Suprapubic skin (tissue), 4 donors: ENCODE results near the gene PACS2. TPM values are rescaled to one million over a fixed set of nuclear protein-coding genes. Genes with fewer than 3 reads are reported as not detected.

Experiments used
- DNase-seq, 2 donors: peaks; one replicate each; pipeline ENCODE4 v3.0.0-alpha.2; 2019; ENCODE audit warnings: low spot score in 2 of 2
- H3K27ac ChIP-seq: fragments of 200-600 bp; sonication (generic); one replicate; pipeline ENCODE4 v1.5.1; 2019
- H3K27me3 ChIP-seq: fragments of 200-600 bp; sonication (generic); one replicate; pipeline ENCODE4 v1.5.1; 2019
- H3K36me3 ChIP-seq: fragments of 200-600 bp; sonication (generic); one replicate; pipeline ENCODE4 v1.5.1; 2019
- H3K4me1 ChIP-seq: fragments of 200-600 bp; sonication (generic); one replicate; pipeline ENCODE4 v1.5.1; 2019
- H3K4me3 ChIP-seq: fragments of 200-600 bp; sonication (generic); one replicate; pipeline ENCODE4 v1.5.1; 2019; ENCODE audit warnings: mild to moderate bottlenecking
- H3K9me3 ChIP-seq: fragments of 200-600 bp; sonication (generic); one replicate; pipeline ENCODE4 v1.5.1; 2019
- EP300 ChIP-seq: sonication (generic); formaldehyde crosslinking; IDR thresholded peaks from one replicate; pipeline ENCODE4 v1.6.1; 2017; ENCODE audit warnings: antibody characterized with exemption
- POLR2A ChIP-seq, 2 donors: fragments of 450-650 bp; IDR thresholded peaks; one replicate each; pipeline ENCODE4 v1.6.1; 2017; ENCODE audit warnings: antibody characterized with exemption in 2 of 2, mild to moderate bottlenecking in 2 of 2, moderate library complexity in 2 of 2
- POLR2AphosphoS5 ChIP-seq, 3 donors: sonication (generic); formaldehyde crosslinking; IDR thresholded peaks; one replicate each; pipeline ENCODE4 v1.6.1; 2017; ENCODE audit warnings: antibody characterized with exemption in 3 of 3
- WGBS: methylation state at CpG from one replicate; pipeline ENCODE4 v1.1.5; 2018; 5-methylcytosine and 5-hydroxymethylcytosine counted together
- total RNA-seq, 4 donors: library from RNA; depleted of rRNA; stranded (reverse); fragments of >200 nt; gene quantifications; one replicate each; pipeline ENCODE4 v1.1.0, GENCODE V29; 2016
- TF ChIP-seq, protein P1 (sequence below), 2 donors: fragments of 200-600 bp in 1 of 2; fragments of 450-650 bp in 1 of 2; sonication (generic) in 1 of 2; IDR thresholded peaks; one replicate each; pipeline ENCODE4 v1.5.1; 2016 to 2019; ENCODE audit warnings: antibody characterized with exemption in 2 of 2, mild to moderate bottlenecking in 1 of 2, moderate library complexity in 1 of 2

PACS2 gene
- total RNA-seq, 4 donors from 2014 or later, result 41.9 to 100 (median 66.6) TPM

DNA sequence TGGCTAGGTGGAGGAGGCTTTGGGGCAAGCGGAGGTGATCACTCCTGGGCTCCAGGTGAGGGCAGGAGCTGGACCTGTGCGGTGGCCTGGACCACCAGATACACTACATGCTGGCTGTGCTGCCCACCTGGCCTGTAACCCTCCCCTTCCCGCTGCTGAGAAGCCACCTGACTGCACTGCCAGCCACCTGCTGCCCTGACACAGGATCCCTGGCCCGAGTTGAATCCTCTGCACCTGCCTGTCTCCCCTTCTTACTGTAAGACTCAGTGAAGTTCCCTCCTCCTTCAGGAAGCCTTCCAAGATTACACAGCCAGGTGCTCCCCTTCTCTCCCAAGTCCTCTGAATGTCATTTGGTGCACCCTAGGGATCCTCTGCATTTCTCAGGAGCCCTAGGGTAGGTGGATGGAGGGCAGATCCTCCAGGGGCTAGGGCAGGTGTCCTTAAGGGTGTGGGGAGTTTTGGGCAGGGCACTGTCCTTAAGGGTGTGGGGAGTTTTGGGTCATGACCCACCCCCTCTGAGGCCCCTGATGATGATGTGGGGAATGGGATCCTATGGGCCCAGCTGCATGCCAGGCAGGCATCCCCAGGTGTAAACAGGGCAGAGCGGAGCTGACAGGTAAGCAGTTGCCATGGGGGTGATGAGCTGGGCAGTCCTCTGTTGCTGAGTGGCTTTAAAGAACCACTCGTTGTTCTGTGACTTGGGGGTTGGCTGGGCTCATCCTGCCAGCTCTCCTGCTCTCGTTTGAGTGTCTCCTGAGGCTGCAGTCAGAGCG is 98.4 kb downstream of the PACS2 start:
- no peak for DNase-seq
- peaks cover 15% of the 10 kb centered on the region for H3K27me3 ChIP-seq
- H3K9me3 ChIP-seq, result no peaks in the 10 kb centered on the region
- H3K27ac ChIP-seq, result no peak overlapping the region
- 73% methylated on average over 4 of the region's 8 CpGs for WGBS
- no peak overlapping the region for H3K4me3 ChIP-seq
- TF ChIP-seq, protein P1, sequence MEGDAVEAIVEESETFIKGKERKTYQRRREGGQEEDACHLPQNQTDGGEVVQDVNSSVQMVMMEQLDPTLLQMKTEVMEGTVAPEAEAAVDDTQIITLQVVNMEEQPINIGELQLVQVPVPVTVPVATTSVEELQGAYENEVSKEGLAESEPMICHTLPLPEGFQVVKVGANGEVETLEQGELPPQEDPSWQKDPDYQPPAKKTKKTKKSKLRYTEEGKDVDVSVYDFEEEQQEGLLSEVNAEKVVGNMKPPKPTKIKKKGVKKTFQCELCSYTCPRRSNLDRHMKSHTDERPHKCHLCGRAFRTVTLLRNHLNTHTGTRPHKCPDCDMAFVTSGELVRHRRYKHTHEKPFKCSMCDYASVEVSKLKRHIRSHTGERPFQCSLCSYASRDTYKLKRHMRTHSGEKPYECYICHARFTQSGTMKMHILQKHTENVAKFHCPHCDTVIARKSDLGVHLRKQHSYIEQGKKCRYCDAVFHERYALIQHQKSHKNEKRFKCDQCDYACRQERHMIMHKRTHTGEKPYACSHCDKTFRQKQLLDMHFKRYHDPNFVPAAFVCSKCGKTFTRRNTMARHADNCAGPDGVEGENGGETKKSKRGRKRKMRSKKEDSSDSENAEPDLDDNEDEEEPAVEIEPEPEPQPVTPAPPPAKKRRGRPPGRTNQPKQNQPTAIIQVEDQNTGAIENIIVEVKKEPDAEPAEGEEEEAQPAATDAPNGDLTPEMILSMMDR (IDR thresholded peaks at IDR 0.05), result no peak
- TF ChIP-seq POLR2A (IDR thresholded peaks at IDR 0.05), result no peak
- no peak for TF ChIP-seq EP300
- no peak for TF ChIP-seq POLR2AphosphoS5 (IDR thresholded peaks at IDR 0.05)
- no peaks in the 10 kb centered on the region for H3K36me3 ChIP-seq
- H3K4me1 ChIP-seq, result peaks cover 22% of the 10 kb centered on the region

DNA sequence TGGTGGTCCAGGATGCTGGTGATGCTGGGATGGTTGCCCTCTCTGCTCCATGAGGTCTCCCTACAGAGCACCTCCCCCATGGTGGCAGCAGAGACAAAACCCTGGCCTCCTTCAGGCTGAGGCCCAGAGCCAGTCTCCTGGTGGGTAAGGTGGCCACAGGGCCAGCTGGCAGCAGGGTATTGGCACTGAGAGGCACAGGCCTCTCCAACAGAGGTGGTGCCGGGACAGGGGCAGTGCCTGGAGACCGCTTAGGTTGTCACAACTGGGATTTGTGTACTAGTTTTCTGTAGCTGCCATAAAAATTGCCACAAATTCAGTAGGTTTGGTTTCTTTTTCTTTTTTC is 99.0 kb downstream of the PACS2 start:
- peaks cover 22% of the 10 kb centered on the region for H3K4me1 ChIP-seq
- no peak overlapping the region for H3K4me3 ChIP-seq
- no peak for DNase-seq
- no peaks in the 10 kb centered on the region for H3K9me3 ChIP-seq
- H3K36me3 ChIP-seq, result no peaks in the 10 kb centered on the region
- TF ChIP-seq POLR2A (IDR thresholded peaks at IDR 0.05) (no peak), EP300 (no peak), POLR2AphosphoS5 (IDR thresholded peaks at IDR 0.05) (no peak)
- no peak overlapping the region for H3K27ac ChIP-seq
- WGBS, result 67% methylated on average over 2 of the region's 2 CpGs
- H3K27me3 ChIP-seq, result peaks cover 15% of the 10 kb centered on the region

DNA sequence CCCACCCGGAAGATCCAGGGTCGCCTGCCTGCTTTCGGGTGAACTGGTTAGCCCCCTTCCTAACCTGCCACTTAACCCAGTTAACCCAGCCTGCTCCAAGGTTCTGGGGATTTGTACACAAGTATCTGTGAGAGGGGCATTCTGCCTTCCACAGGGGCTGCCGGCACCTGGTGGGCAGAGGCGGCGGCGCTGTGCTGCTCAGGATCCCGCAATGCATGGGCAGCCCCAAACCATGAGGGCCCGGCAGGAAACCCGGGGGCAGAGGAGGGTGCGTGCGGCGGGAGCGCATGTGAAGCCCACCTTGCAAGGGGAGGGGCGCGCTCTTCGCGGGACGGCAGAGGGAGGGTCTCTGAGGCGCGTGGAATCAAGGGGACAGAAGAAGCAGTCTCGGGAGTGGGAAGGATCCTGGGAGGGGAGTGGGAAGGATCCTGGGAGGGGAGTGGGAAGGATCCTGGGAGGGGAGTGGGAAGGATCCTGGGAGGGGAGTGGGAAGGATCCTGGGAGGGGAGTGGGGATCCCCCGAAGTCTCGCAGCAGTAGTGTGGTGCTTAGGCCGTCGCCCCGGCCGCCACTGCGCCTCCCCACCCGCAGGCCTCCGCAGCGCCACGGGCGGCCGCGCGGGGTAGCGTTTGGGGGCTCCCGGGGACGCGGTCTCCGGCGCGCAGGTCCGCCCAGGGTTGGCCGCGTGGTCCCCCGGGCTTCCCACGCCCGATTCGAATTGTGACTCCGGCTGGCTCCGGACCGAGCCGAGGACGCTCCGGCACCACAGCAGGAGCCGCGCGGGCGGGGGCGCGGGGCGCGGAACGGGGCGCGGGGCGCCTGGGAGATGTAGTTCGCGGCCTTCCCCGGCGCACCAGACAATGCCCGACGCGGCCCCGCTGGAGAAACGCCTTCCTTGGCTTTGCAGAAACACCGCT is 100.2 kb downstream of the PACS2 start:
- H3K4me1 ChIP-seq, result peaks cover 32% of the 10 kb centered on the region
- peak overlapping the region; percentile 62 for H3K4me3 ChIP-seq
- H3K27me3 ChIP-seq, result peaks cover 15% of the 10 kb centered on the region
- 20% methylated on average over 57 of the region's 79 CpGs for WGBS
- H3K36me3 ChIP-seq, result no peaks in the 10 kb centered on the region
- TF ChIP-seq EP300, result no peak
- TF ChIP-seq, protein P1 (IDR thresholded peaks at IDR 0.05), result peak; percentile 58 to 95
- no peak for TF ChIP-seq POLR2A (IDR thresholded peaks at IDR 0.05)
- no peaks in the 10 kb centered on the region for H3K9me3 ChIP-seq
- H3K27ac ChIP-seq, result peak overlapping the region; percentile 46
- peak in 1 of 2 donors; percentile 85 for DNase-seq

DNA sequence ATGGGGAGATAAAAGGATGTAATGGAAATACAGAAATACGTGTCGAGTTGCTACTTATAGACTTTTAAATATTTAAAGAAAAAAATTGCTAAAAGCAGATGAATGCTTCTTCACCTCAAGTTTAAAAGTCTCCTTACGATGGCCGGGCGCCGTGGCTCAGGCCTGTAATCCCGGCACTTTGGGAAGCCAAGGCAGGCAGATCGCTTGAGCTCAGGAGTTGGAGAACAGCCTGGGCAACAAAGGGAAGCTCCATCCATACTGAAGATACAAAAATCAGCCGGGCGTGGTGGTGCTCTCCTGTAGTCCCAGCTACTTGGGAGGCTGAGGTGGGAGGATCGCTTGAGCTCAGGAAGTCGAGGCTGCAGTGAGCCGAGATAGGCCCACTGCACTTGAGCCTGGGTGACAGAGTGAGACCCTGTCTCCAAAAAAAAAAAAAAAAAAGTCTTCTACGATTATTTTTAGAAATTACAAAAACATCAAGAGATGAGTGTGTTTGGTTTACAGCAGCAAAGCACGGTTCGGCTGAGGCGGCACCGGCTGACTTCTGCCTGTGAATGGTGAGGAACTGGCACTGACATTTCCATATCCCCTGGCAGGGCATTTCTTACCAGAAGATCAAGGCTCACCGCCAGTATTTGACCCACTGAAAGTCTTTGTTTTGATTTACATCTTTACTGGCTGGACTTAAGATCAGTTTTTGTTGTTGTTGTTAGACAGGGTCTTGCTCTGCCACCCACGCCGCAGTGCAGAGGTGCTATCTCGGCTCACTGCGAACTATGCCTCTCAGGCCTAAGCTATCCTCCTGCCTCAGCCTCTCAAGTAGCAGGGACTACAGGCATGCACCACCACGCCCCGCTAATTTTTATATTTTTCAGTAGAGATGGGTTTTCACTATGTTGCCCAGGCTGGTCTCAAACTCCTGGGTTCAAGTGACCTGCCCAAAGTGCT is 101.2 kb downstream of the PACS2 start:
- no peaks in the 10 kb centered on the region for H3K36me3 ChIP-seq
- no peak for DNase-seq
- no peak overlapping the region for H3K27ac ChIP-seq
- peaks cover 11% of the 10 kb centered on the region for H3K27me3 ChIP-seq
- WGBS, result 88% methylated on average over 25 of the region's 25 CpGs
- peaks cover 38% of the 10 kb centered on the region for H3K4me1 ChIP-seq
- no peaks in the 10 kb centered on the region for H3K9me3 ChIP-seq
- H3K4me3 ChIP-seq, result peak overlapping the region; percentile 62
- no peak for TF ChIP-seq POLR2A (IDR thresholded peaks at IDR 0.05)
- TF ChIP-seq, protein P1 (IDR thresholded peaks at IDR 0.05), result no peak
- TF ChIP-seq POLR2AphosphoS5 (IDR thresholded peaks at IDR 0.05), result no peak
- no peak for TF ChIP-seq EP300

GRCh38 chr14:105416671-105417070 is 102.1 kb downstream of the PACS2 start:
- no peak overlapping the region for H3K4me3 ChIP-seq
- H3K4me1 ChIP-seq, result peaks cover 38% of the 10 kb centered on the region
- no peak overlapping the region for H3K27ac ChIP-seq
- TF ChIP-seq, protein P1 (IDR thresholded peaks at IDR 0.05), result no peak
- TF ChIP-seq POLR2A (IDR thresholded peaks at IDR 0.05), result no peak
- no peak for TF ChIP-seq POLR2AphosphoS5 (IDR thresholded peaks at IDR 0.05)
- no peak for TF ChIP-seq EP300
- WGBS, result 97% methylated on average over 11 of the region's 11 CpGs
- H3K27me3 ChIP-seq, result peaks cover 8% of the 10 kb centered on the region
- H3K9me3 ChIP-seq, result no peaks in the 10 kb centered on the region
- DNase-seq, result no peak
- H3K36me3 ChIP-seq, result no peaks in the 10 kb centered on the region
